Measurements from ENCODE around the gene CDH13.

Gene CDH13

GRCh38 chr16:83568345-83568744 is 941.6 kb downstream of the CDH13 start (continued):
- TF ChIP-seq ZNF777 (tag by site-specific recombination; IDR thresholded peaks at IDR 0.05; ENCODE audit: borderline replicate concordance): no peak
- TF ChIP-seq REPIN1 (tag by site-specific recombination; IDR thresholded peaks at IDR 0.05; ENCODE audit: low read depth): no peak
- no peak for TF ChIP-seq ZNF549 (tag by site-specific recombination; IDR thresholded peaks at IDR 0.05)
- TF ChIP-seq PRDM6 (tag by site-specific recombination; IDR thresholded peaks at IDR 0.05): no peak
- no peak for TF ChIP-seq ZNF114 (tag by site-specific recombination; IDR thresholded peaks at IDR 0.05)
- no peak for TF ChIP-seq ZNF529 (tag by site-specific recombination; IDR thresholded peaks at IDR 0.05; ENCODE audit: insufficient replicate concordance)

- CTCF ChIA-PET: interaction anchor here (0.8 kb wide), 1 partner anchor 253 kb away, joined by 3 read pairs; no protein-coding TSS in a partner anchor
- POLR2A ChIA-PET: no interaction called here
- no peaks in the 10 kb centered on the region for H3K9me3 ChIP-seq (ENCODE audit: control insufficient read depth, insufficient read depth, low read depth, low read length)
- H3K27ac ChIP-seq (ENCODE audit: extremely low read depth, low read depth, low read length): no peak overlapping the region
- TF ChIP-seq ZNF18 (tag by site-specific recombination; IDR thresholded peaks at IDR 0.05) (no peak), ZBTB1 (tag by site-specific recombination; IDR thresholded peaks at IDR 0.05) (no peak), ZNF692 (tag by site-specific recombination; IDR thresholded peaks at IDR 0.05) (no peak), TCF7L2 (IDR thresholded peaks at IDR 0.05; ENCODE audit: borderline replicate concordance, low read depth, low read length) (no peak), SCRT2 (tag by site-specific recombination; IDR thresholded peaks at IDR 0.05) (no peak), ZNF654 (tag by site-specific recombination; IDR thresholded peaks at IDR 0.05; ENCODE audit: low read depth) (no peak), ZNF555 (tag by site-specific recombination; conservative IDR thresholded peaks at IDR 0.05) (no peak), ZNF324 (tag by site-specific recombination; IDR thresholded peaks at IDR 0.05) (no peak), ZNF426 (tag by site-specific recombination; IDR thresholded peaks at IDR 0.05) (no peak), KLF16 (tag by site-specific recombination; IDR thresholded peaks at IDR 0.05) (no peak)
- no peak overlapping the region for H3K4me3 ChIP-seq (ENCODE audit: low read depth, low read length)
- H3K36me3 ChIP-seq (ENCODE audit: control insufficient read depth in 2 of 2, insufficient read depth in 1 of 2, low read length in 2 of 2): no peaks in the 10 kb centered on the region
- no peaks in the 10 kb centered on the region for H3K4me1 ChIP-seq (ENCODE audit: control insufficient read depth, insufficient read depth, low read length)
Measured at GRCh38 chr16:83574388-83574787, 947.6 kb downstream of the CDH13 start.

- Histone ChIP-seq H3K9me3 (ENCODE audit: control insufficient read depth, insufficient read depth, low read depth, low read length) (no peaks in the 10 kb centered on the region), H3K4me3 (ENCODE audit: low read depth, low read length) (no peak overlapping the region), H3K27ac (ENCODE audit: extremely low read depth, low read depth, low read length) (no peak overlapping the region), H3K4me1 (ENCODE audit: control insufficient read depth, insufficient read depth, low read length) (no peaks in the 10 kb centered on the region), H3K36me3 (ENCODE audit: control insufficient read depth in 2 of 2, insufficient read depth in 1 of 2, low read length in 2 of 2) (no peaks in the 10 kb centered on the region)
- ChIA-PET CTCF (interaction anchor here (0.6 kb wide), 1 partner anchor 10 kb away, joined by 4 read pairs; no protein-coding TSS in a partner anchor), POLR2A (no interaction called here)
- no peak for TF ChIP-seq ZNF2 (tag by site-specific recombination; IDR thresholded peaks at IDR 0.05)
- no peak for TF ChIP-seq ZNF175 (tag by site-specific recombination; IDR thresholded peaks at IDR 0.05)
- no peak for TF ChIP-seq ZNF488 (tag by site-specific recombination; IDR thresholded peaks at IDR 0.05)
- TF ChIP-seq ZNF701 (tag by site-specific recombination; IDR thresholded peaks at IDR 0.05): no peak
- TF ChIP-seq ZNF155 (tag by site-specific recombination; IDR thresholded peaks at IDR 0.05): no peak
- no peak for TF ChIP-seq ZNF624 (tag by site-specific recombination; IDR thresholded peaks at IDR 0.05)
- TF ChIP-seq KLF1 (tag by site-specific recombination; IDR thresholded peaks at IDR 0.05): no peak
- TF ChIP-seq ZNF473 (tag by site-specific recombination; IDR thresholded peaks at IDR 0.05): no peak
- TF ChIP-seq BCL11A (tag by site-specific recombination; IDR thresholded peaks at IDR 0.05; ENCODE audit: low read depth): no peak
Measured at GRCh38 chr16:83577078-83577745, 950.4 kb downstream of the CDH13 start.

Data from HEK293 (cell line).